Erythroblast (primary cell): ENCODE data around the gene CATSPERD.
"Not testable (repeated sequence)": the region's sequence is repeated elsewhere in the genome, so short reads cannot be mapped to it uniquely, and the experiment has no call there.

Source experiments
- GATA1 ChIP-seq: IDR thresholded peaks from 2 replicates; pipeline ENCODE4 v1.6.1; 2011; ENCODE audit warnings: low read depth, mild to moderate bottlenecking, control low read depth, low read length, moderate library complexity
- POLR2A ChIP-seq: IDR thresholded peaks from 2 replicates; pipeline ENCODE4 v1.6.1; 2011; ENCODE audit warnings: mild to moderate bottlenecking, low read length

DNA sequence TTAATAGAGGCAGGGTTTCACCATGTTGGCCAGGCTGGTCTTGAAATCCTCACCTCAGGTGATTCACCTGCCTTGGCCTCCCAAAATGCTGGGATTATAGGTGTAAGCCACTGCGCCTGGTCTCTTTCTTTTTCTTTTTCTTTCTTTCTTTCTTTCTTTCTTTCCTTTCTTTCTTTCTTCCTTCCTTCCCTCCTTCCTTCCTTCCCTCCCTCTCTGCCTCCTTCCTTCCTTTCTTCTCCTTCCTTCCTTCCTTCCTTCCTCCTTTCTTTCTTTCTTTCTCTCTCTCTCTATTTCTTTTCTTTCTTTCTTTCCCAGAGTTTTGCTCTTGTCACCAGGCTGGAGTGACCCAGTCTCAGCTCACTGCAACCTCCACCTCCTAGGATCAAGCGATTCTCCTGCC, 12.7 kb downstream of the CATSPERD start:
- not testable (repeated sequence) for TF ChIP-seq POLR2A, GATA1
